Amniotic epithelial cell (primary cell): ENCODE data around the gene IL1RAPL1.
A peak's percentile ranks its signal among the peaks of the same experiment; 100 is the strongest.

Source experiments
- DNase-seq: peaks from one replicate; pipeline ENCODE4 v3.0.0-alpha.2; 2010; ENCODE audit warnings: low read depth

The IL1RAPL1 gene

DNA sequence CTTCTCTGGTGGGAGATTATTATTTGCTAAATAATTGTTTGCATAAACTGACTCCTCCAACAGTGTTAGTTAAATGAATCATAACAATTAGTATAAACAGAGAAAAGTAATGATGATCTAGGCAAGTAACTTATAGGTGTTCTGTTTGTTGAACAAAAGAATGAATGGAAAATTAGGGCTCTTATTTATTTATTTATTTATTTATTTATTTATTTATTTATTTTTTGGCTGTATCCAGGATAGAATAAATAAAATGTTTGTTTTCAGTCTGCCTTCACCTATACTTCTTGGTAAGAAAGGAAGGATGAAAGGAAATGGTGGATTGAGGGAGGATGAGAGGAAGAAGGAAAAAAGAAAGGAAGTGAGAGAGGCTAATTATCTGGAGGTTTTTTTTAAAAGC lies 1066.5 kb downstream of the IL1RAPL1 start:
- no peak for DNase-seq

DNA sequence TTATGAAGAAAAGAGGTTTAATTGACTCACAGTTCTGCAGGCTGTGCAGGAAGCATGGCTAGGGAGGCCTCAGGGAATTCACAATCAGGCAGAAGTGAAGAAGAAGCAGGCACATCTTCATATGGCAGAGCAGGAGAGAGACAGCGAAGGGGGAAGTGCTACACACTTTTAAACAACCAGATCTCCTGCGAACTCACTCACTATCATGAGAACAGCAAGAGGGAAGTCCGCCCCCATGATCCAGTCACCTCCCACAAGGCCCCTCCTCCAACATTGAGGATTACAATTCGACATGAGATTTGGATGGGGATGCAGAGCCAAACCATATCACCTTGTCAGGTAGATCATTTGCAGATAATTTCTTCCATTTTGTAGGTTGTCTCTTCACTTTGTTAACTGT lies 1072.7 kb downstream of the IL1RAPL1 start:
- no peak for DNase-seq

DNA sequence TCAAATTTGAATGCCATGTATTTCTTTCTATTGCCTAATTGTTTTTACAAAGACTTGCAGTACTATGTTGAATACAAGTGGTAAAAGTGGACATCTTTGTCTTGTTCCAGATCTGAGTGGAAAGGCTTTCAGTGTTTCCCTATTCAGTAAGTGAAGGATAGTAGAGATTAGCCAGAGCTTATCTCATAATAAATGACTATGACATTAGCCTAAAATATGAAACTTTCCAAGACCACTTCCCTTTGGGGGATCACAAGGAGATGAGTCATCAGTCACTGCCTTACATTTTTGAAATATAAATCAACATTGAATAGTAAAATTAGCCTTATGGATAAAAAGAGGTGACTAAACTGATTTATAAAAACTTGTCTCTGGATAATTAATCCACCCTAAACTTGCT lies 1074.0 kb downstream of the IL1RAPL1 start:
- peak; percentile 76 for DNase-seq

DNA sequence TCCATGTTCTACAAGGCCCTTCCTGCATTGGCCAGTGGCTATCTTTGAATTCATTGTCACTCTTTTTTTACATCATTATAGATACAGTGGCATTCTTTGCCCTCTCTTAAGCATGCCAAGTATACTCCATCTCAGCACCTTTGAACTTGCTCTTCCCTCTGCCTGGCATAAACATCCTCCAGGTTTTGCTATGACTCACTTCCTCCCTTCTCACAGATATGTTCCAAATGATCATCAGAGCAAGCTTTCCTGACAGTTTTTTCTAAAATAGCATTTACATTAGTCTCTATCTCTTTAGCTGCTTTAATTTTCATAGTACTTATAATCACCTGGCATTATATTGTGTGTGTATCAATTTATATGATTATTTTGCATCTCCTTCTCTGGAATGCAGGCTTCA lies 1074.9 kb downstream of the IL1RAPL1 start:
- peak; percentile 80 for DNase-seq

DNA sequence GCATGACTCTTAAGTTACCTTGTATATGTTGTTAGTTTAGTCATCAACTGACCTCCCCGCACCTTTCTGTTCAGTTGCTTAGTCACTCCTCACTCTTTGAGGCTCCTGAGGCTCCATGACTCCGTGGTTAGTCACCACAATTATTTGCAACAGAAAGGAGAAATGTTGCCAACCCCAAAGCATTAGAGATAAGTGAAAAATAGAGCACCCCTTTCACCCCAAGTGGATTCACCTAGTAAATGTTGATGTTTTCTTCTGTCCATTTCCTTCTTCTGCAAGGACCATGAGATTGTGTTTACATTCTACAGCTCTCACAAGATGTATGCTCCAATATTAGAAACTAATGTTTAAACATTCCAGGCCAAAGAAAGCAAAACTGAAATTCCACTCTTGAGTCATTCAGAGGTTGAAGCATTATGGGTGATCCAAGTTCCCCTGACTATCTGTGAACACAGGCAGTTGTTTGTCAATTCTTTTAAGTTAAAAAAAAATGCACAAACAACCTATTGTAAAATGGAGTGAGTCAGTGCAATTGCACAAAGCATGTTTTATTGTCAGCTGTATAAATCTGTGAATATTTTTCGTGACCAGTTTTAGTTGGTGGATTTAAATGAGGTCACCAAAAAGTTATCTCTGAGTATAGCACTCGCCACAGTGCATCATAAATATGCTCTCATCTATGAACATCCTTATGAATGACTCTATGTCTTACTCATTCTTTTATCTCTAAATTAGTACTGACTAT lies 1075.7 kb downstream of the IL1RAPL1 start:
- DNase-seq = peak; percentile 94

DNA sequence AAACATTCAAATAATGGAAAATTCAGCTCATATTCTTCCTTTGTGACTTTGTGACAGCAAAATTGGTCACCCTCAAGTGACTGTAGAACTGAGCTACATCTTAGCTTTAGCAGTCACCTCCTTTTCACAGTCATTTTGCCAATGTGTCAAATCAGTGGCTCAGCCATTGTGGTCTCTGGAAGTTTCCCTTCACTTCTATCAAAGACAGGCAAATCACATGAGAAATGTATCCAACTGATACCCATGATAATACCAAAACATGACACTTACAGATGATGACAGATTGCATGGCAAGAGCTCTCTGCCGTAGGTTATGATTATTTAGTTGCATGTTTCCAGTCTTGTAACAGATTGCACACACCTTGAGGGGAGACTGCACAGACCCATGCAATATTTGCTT lies 1078.3 kb downstream of the IL1RAPL1 start:
- DNase-seq = no peak

DNA sequence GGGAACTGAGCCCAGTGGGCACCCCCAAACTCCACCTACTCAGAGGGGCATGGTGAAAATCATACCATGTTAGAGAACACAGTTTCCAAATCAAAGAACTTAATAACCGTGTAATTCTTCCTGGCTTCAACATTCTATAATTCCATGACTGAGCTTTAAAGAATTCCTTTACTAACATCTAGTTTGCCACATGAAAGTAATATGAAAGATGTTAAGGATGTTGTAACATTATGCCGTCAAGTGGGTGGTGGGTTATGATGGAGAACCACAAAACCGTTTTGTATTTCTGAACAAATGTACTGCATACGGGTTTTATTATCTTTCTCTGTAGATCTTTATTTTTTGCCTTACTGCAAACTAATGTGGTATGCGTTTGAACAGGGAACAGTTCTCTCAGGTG lies 1079.1 kb downstream of the IL1RAPL1 start:
- DNase-seq = peak; percentile 20

DNA sequence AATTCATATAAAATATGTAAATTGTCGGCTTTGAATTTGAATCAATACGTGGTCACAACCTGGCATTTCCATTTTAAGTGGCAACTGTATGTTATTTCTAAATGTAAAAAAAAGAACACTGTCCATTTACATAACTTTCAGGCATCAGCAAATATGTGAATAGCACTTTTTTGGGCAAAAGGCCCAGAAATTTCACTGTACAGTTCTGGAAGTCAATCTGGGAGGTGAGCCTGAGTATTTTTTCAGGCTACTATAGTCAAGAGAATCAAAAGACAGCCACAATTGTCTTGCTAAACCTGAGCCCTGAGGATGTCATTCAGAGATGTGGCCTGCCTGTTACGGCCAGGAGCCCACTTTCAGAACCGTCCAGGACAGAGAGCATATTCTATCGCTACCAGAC lies 1084.2 kb downstream of the IL1RAPL1 start:
- DNase-seq = no peak

DNA sequence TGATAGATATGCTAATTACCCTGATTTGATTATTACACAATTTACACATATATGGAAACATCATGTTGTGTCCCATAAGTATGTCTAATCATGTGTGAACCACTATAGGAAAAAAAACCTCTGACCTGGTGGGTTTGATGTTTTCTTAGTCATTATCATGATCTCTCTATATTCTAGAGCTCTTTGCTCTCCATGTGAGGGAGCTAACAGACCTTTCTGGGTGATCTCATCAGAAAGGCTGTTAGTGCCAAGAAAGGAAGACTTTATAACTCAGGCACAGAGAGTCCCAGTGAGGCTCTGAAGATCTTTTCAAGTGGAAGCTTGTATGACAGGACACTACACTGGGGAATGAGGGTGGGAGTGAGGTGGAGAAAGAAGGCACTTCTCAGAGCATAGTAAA lies 1100.4 kb downstream of the IL1RAPL1 start:
- DNase-seq = peak; percentile 77

DNA sequence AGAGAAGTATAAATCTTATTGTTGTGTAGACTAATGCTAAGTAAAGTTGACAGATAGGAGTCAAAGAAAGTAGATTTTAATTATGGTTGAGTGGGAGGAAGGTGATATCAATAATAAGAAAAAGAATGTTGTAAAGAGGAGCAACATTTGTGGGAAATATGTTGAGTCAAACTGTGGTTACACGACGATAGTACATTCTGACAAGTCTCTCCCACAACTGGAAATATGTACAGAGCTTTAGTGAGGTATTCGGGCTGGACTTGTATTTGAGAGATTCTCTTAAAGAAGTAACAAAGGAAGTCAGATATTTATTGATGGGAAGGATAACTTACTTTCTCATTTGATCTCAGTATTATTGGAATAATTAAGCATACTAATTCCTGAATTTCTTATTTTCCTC lies 1102.8 kb downstream of the IL1RAPL1 start:
- peak; percentile 90 for DNase-seq

DNA sequence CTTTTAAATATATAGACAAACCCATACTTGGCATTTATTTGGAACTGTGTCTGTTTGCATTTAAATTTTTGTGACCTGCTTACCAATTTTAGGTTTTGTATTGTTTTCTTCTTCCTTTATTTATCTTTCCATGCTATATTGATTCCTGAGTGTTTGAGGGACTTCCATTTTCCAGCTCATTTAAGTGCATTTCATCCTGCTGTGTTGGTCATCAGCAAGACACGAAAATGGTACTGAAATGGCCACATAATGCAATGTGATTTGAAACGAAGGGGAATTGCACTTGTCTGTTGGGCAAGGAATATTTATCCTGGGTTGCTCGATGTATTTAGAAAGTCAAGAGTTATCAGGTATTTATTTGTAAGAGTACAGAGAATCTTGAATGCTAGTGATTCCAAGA lies 1103.8 kb downstream of the IL1RAPL1 start:
- DNase-seq = no peak

DNA sequence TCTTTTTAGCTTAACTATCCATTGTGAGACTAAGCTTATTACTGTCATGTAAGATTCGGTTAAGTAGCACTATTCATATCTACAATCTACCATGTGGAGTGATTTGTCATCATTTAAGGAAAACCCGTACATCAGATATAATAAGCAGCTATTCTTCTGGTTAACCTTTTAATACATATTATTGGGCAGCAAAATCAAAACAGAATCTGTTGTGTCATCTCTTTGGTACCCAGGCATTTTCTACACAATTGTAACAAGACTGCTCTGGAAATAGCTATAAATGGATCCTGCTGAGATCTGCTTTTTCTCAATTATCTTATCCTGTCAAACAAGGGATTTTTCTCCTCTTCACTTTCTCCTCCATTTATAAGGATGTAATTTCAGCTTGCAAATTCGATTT lies 1106.7 kb downstream of the IL1RAPL1 start:
- no peak for DNase-seq

DNA sequence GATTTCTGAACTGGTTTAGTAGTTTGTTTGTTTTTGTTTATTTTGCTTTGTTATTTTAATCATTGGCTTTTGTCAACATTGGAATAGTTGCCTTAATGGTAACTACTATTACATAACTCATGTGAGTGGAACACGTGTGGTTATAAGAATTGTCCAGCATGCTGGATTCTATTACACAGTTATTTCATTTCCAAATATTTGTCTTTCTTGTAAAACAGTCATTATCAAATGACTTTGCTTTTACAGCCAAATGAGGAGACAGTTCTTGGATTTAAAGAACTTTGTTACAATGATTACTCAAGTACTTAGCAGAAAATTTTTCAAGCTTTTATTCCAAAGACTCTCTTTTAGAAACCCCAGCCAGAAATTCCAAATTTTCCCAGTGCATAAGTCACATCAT lies 1112.0 kb downstream of the IL1RAPL1 start:
- DNase-seq = no peak

DNA sequence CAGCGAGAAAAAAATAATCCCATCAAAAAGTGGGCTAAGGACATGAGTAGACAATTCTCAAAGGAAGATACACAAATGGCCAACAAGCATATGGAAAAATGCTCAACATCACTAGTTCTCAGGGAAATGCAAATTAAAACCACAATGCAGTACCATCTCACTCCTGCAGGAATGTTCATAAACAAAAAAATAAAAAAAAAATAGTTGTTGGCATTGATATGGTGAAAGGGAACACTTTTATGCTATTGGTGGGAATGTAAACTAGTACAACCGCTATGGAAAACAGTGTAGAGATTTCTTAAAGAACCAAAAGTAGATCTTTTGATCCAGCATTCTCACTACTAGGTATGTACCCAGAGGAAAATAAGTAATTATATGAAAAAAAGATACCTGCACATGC lies 1119.8 kb downstream of the IL1RAPL1 start:
- no peak for DNase-seq

DNA sequence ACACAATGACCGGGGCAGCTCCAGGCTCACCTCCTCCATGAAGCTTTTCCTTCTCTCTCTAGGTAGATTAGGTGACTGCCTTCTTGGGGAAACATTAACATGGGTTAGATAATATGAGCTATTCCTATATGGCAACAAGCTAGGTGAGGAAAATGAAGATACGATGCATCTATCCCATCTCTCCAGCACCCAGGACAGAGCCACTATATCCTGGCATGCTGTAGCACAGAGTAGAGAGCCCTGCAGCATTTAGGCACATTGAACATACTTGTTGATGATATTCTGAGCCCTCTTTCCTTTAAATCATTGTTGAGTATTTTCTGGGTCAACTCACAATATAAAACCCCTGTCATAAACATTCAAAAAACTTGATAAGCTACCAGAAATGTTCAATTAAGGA lies 1133.9 kb downstream of the IL1RAPL1 start:
- DNase-seq = no peak

DNA sequence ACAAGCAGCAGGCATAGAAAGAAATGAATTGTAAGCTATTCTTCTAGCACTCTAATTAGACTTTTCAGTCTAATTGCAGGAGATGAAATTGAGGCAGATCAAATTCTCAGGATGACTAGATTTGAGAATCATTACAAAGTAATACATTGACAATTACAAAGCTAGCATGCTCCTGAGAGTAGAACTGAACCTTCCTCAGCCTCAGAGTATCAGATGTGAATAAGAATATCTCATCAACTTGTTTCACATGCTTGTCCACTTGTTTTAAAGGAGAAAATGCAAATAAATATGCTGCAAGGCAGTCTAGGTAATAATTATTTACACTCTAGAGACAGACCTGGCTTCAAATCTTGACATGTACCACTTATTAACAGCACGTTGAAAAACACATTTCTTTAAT lies 1137.1 kb downstream of the IL1RAPL1 start:
- no peak for DNase-seq

DNA sequence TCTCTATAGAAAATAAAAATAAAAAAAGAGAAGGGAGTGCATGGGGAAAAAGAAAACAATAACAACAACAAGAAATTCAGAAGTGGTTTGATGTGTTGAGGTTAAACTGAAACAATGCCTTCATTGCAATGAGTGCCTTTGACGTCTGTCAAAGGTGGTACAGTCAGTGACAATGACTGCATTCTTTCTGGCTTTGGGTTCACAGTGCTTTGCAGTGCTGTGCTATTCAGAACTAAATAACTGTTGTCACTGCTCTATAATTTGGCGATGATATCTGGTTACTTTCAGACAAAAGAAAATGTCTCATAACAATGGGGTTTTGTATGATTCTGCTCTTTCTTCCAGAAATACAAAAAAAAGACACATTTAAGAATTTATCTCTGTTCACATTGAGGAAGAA lies 1139.6 kb downstream of the IL1RAPL1 start:
- no peak for DNase-seq

DNA sequence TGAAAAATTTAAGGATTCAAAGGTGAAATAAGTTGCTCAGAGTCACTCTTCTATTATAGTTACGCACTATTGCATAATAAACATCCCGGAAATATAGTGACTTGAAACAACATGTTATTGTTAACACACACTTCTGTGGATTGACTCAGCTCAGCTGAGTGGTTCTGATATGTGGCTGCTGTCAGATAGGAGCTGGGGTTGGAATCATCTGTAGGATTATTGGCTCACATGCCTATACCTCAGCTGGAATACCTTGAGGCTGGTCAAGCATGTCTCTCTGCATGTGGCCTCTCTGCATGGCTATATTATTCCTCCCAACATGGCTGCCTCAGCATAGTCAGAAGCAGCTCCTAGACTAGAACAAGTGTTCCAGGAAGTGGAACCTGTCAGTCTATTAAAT lies 1141.4 kb downstream of the IL1RAPL1 start:
- DNase-seq = peak; percentile 34

DNA sequence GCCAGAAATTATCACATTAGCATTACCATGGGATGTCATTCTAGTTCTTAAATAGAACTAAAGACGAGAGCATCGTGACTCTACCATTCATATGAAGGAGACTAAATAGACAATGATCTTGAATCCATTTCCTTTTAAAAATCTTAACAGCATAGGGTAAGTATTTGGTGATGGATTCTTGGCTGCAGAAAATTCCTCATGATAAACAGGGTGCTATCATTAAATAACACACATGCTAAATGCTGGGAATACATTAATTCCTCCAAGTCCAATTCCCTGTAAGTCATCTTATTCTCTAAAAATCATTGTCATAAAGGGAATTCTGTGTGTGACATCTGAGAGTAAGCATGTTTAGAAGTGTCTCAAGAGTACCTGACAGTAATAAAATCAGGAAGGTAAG lies 1157.7 kb downstream of the IL1RAPL1 start:
- DNase-seq = no peak

DNA sequence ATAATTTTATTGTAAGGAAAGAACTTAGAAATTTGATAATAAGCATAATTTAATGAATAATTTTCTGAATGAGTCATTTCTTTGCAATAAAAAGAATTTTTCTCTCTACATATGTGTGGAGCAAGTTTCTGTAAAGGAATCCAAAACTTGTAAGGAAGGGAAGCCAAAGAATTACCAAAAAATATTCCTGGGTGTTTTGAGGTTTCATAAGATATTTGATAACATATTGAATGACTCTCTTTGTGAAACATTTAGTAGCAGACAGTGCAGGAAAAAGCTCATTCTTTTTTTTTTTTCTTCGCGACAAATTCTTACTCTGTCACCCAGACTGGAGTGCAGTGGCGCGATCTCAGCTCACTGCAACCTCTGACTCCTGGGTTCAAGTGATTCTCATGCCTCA lies 1159.1 kb downstream of the IL1RAPL1 start:
- peak; percentile 37 for DNase-seq

DNA sequence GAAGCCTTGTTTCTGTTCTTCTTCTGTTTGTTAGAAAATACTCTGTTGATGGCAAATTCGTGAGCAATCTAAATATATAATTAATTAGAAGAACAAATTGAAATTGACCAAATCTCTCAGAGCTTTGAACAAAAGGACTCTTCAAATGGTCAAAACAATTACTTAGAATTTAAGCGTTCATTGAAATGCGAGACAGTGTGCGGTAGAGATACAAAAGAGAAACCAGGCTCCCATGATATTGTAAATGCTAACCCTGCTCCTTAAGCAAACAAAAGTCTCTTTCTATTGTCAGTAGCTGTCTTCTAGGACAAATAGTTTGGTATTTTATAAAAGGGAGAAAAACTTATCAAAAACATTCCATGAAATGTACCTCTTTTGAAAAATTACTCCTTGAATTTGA lies 1174.8 kb downstream of the IL1RAPL1 start:
- DNase-seq = no peak

DNA sequence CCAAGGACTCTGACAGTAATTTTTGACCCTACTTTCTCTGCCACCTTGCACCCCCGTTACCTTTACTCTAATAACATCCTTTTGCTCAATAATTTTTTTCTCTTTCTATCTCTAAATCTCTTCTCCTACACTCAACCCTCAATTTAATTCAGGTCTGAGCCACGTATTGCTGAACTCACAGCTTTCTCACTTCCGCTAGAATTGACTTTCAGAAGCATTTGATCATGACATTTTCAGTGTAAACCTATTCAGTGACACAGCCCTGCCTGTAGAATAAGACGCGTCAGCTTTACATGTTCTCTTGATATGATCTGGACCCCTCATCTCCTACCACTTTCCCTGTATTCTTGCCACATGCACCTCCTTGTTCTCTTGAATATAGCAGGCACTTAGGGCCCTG lies 1188.6 kb downstream of the IL1RAPL1 start:
- DNase-seq = no peak

DNA sequence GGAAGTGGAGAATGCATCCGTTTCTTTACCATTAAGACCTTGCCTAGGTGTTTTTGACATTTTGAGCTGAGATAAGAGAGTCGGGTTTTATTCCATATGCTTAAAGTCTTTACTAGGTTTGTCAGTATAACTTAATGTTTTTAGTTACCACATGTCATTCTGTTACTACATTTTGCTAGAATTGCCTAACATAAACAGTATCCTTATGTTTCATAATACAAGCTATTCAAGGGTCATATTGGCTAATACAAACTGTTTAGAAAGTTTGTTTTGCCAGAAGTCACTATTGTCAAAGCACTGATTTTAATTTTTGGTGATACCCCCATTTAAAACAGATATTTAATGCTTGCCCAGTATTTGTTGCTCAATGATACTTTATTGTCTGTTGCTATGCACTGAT lies 1200.4 kb downstream of the IL1RAPL1 start:
- DNase-seq = peak; percentile 27

DNA sequence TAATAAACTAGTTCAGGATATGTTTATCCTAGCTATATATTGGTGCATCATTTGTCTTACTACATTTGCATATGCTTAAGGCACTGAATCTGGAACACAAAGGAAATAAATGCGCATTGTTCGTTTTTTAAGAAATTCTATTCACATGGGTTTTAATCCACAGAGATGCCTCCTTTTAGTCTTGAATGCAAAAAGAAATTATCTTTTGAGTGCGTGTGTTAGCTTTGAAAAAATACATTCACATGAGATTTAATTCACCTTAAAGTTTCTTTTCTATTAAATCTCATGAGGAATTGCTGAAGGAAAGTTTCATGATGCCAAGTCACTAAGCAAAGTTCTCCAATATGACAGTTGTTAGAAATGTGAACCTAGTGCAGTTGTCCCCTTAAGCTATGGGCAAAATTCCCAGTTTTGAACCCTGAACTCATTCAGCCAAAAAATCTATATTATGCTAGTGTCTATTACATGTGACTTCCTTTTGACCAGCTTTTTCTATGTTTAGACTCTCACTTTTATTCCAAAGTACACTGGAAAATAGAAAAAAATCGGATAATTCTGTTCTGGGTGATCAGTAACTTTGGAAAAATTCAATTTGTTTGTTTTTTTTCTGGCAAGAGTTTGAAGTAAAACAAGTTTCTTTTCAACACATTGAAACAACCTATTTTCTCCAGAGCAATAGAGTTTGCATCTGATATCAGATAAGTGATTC lies 1201.9 kb downstream of the IL1RAPL1 start:
- no peak for DNase-seq
